ENCODE measurements around the gene SPEF2.

Gene SPEF2, protein sequence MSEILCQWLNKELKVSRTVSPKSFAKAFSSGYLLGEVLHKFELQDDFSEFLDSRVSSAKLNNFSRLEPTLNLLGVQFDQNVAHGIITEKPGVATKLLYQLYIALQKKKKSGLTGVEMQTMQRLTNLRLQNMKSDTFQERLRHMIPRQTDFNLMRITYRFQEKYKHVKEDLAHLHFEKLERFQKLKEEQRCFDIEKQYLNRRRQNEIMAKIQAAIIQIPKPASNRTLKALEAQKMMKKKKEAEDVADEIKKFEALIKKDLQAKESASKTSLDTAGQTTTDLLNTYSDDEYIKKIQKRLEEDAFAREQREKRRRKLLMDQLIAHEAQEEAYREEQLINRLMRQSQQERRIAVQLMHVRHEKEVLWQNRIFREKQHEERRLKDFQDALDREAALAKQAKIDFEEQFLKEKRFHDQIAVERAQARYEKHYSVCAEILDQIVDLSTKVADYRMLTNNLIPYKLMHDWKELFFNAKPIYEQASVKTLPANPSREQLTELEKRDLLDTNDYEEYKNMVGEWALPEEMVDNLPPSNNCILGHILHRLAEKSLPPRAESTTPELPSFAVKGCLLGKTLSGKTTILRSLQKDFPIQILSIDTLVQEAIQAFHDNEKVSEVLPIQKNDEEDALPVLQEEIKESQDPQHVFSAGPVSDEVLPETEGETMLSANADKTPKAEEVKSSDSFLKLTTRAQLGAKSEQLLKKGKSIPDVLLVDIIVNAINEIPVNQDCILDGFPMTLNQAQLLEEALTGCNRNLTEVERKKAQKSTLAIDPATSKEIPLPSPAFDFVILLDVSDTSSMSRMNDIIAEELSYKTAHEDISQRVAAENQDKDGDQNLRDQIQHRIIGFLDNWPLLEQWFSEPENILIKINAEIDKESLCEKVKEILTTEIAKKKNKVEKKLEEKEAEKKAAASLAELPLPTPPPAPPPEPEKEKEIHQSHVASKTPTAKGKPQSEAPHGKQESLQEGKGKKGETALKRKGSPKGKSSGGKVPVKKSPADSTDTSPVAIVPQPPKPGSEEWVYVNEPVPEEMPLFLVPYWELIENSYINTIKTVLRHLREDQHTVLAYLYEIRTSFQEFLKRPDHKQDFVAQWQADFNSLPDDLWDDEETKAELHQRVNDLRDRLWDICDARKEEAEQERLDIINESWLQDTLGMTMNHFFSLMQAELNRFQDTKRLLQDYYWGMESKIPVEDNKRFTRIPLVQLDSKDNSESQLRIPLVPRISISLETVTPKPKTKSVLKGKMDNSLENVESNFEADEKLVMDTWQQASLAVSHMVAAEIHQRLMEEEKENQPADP (N-terminal part only)

DNA sequence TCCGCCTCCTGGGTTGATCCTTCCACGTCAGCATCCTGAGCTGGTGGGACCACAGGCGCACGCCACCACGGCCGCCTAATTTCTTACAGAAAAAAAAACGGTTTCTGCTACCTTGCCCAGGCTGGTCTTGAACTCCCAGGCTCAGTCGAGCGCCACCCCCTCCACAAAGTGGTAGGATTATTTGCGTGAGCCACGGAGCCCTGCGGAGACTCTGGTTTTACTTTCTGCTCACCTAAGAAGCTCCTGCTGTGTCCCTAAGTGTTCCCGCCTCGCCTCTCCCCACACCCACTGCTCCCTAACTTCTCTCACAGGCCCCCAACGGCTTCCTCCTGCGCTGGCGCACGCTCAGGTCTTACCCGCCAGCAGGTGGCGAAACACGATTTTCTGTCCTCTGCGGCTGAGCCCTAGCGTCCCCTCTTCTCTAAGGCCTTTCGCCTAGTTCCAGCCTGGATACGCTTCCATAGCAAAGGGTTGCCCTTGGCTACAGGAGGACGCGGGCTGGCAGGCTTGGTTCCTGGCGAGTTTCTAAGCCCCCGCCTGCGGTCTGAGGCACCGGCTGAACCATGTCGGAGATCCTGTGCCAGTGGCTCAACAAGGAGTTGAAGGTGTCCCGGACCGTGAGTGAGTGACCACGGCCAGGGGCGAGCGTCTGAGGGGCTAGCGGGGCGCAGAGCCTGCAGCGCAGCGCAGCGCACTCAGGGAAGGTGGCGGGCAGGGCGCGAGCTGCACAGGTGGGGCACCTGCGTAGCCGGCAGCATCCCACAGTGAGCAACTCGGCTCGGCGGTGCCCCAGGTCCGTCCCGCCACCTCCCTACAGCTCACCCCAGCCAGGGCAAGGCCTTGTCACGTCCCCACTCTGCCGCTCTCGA, at the start of gene SPEF2:
Gene SPEF2, plus strand, starts transcription at position 429 of the 869 bp plus-strand sequence. Its CDS starts 135 bp downstream, at position 564.
- peak; percentile 56 to 60 for DNase-seq (ENCODE audit: low read depth in 1 of 2, low spot score in 1 of 2)

DNA sequence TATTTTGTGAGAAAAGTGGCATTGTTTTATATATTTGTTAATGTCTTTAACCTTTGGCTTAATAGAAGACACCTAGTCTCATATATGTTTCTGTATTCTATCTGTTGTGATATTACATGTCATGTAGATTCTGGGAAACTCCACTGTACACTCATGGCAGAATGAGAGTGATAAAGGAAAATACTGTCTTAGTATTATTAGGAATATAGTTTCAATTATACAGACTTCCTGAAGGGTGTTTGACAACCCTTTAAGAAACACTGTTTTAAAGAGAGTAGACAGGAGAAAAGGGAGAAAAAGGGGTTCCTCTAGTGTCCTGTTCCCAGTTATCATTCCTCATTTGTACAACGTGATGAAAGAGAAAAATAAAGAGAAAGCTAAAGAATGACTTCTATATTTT, 42.1 kb upstream of the SPEF2 start:
- no peak for DNase-seq (ENCODE audit: low read depth in 1 of 2, low spot score in 1 of 2)

DNA sequence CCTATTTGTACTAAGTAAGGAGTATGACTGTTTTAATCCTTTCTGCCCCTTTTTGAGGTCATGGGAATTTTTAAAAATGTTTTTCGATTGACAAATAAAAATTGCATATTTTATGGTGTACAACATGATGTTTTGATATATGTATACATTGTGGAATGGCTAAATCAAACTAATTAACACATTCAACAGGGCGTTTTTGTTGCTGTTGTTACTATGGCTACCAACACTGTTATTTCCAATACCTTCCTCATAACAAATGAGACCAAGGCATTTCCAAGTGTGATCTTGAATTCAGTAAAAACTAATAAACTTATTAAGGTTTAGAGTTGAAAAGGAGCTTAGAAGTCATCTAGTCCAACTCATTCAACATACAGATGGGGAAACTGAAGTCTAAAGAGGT, 30.2 kb upstream of the SPEF2 start:
- no peak for DNase-seq (ENCODE audit: low read depth in 1 of 2, low spot score in 1 of 2)

- DNase-seq (ENCODE audit: low read depth in 1 of 2, low spot score in 1 of 2), result no peak
Observed at GRCh38 chr5:35593338-35593737, 24.3 kb upstream of the SPEF2 start.

GRCh38 chr5:35598707-35599370, 18.8 kb upstream of the SPEF2 start:
- no peak for DNase-seq (ENCODE audit: low read depth in 1 of 2, low spot score in 1 of 2)

GRCh38 chr5:35600591-35600990, 17.1 kb upstream of the SPEF2 start:
- no peak for DNase-seq (ENCODE audit: low read depth in 1 of 2, low spot score in 1 of 2)

- no peak for DNase-seq (ENCODE audit: low read depth in 1 of 2, low spot score in 1 of 2)
Observed at GRCh38 chr5:35608881-35609779, 8.5 kb upstream of the SPEF2 start.

DNA sequence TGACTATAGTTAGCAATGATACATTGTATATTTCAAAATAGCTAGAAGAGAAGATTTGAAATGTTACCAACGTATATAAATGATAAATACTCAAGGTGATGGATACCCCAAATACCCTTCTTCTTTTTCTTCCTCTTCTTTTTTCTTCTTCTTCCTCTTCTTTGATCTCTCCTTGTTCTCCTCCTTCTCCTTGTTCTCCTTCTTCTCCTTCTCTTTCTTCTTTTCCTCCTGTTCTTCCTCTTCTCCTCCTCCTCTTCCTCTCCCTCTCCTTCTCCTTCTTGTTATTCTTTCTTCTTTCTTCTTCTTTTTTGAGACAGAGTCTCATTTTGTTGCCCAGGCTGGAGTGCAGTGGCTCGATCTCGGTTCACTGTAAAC, 616 bp upstream of the SPEF2 start:
- DNase-seq (ENCODE audit: low read depth in 1 of 2, low spot score in 1 of 2), result no peak

DNA sequence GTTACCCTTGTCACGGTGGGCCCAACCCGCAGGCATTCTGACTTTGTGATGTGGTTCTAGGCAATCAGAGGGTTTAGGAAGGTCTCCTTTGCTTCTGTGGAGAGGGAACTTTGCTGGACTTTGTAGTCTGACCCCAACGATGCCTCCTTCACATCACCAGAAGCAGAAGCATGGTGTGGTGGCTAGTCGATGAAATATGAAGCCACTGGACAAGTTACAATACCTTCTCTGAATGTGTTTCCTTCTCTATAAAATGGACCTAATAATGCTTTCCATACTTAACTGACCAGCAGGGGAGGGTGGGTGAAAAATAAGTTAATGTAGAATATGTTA, 607 bp downstream of the SPEF2 start:
- no peak for DNase-seq (ENCODE audit: low read depth in 1 of 2, low spot score in 1 of 2)

DNA sequence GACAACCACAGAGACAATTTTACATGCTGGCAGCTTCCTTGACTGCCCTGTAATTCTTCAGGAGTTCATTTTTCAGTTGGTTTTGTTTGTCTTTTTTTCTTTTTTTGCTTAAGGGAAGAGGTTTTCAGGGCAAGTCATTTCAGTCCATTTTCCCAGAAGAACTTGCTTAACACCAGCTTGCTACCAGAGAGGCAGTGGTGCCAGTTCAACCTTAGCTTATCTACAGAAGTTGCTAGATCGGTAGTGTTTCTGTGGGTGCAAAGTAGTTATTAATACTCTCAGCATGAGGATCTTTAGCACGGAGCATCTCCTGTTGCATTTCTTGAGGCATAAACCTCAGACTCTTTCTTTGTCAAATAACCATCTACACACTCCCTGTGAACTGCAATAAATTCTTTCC, 1.1 kb downstream of the SPEF2 start:
- DNase-seq (ENCODE audit: low read depth in 1 of 2, low spot score in 1 of 2), result no peak

DNA sequence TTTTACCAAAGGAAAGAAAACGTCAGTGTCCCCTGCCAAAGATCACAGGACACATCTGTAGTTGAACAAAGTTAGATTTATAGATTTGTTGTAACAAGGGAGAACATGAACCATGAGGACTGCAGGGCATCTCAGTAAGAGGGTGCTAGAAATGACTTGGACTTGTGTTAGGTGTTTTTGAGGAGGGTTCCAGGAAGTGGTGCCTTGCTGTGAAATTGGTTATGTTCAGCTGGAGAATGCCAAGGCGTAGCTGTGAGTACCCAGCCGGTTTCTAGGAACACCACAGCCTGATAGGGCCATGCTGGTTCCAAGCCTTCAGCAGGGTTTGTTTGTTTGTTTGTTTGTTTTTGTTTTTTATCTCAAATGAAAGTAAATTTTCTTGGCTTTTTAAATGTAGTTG, 5.3 kb downstream of the SPEF2 start:
- DNase-seq (ENCODE audit: low read depth in 1 of 2, low spot score in 1 of 2), result no peak

DNA sequence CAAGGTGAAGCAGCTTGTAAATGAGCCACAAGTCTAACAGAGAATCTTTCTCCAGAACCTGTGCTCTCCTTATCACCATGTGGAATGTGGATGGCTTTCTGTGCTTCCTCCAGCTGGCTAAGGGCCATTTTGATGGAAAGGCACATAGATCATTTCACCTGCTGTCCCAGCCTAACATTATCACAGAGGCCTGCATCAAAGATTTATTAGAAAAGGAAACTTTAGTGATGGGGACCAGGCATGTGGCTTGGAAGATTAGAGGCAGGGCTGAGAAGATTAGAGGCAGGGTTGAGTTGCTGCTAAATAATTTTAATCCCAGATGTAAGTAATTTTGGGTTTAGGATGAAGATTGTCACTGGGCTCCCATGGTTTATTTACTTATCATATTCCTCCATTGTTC, 6.3 kb downstream of the SPEF2 start:
- DNase-seq (ENCODE audit: low read depth in 1 of 2, low spot score in 1 of 2), result no peak

- DNase-seq (ENCODE audit: low read depth in 1 of 2, low spot score in 1 of 2), result no peak
Observed at GRCh38 chr5:35626108-35626507, 8.4 kb downstream of the SPEF2 start.

- DNase-seq (ENCODE audit: low read depth in 1 of 2, low spot score in 1 of 2), result no peak
Observed at GRCh38 chr5:35626553-35626952, 8.9 kb downstream of the SPEF2 start.

DNA sequence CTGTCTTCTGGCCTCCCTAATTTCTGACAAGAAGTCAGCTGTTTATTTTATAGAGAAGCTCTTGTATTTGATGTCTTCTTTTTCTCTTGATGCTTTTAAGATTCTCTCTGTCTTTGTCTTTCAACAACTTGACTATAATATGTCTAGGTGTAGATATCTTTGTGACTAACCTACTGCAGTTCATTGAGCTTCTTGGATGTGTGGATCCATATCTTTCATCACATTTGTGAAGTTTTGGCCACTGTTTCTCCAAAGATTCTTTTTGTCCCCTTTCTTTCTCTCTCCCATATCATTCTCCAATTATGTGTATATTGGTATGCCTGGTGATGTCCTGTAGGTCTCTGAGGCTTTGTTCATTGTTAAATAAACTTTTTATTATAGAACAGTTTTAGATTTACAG, 16.7 kb downstream of the SPEF2 start:
- DNase-seq (ENCODE audit: low read depth in 1 of 2, low spot score in 1 of 2), result no peak

GRCh38 chr5:35640623-35641022, 23.0 kb downstream of the SPEF2 start:
- DNase-seq (ENCODE audit: low read depth in 1 of 2, low spot score in 1 of 2), result no peak

GRCh38 chr5:35644543-35644942, 26.9 kb downstream of the SPEF2 start:
- DNase-seq (ENCODE audit: low read depth in 1 of 2, low spot score in 1 of 2), result no peak

GRCh38 chr5:35647128-35647527, 29.5 kb downstream of the SPEF2 start:
- no peak for DNase-seq (ENCODE audit: low read depth in 1 of 2, low spot score in 1 of 2)

DNA sequence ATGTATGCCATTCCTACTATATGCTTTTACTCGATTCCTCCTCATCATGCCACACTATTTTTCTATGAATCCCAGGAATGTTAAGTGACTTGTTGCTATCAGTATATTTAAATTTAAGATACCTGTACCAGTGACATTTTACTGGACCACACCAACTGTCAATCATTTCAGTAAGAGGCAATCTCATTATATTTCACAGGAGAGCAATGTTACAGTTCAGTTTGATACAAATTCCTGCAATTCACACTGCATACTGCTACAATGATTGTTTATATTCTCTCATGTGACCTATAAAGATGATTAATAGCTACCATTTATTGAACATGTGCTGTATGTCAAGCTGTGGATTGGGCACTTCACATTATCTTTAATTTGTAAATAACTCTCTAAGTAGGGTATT, 30.0 kb downstream of the SPEF2 start:
- no peak for DNase-seq (ENCODE audit: low read depth in 1 of 2, low spot score in 1 of 2)

All from activated T-helper 1 cell treated with anti-CD3 and anti-CD28 coated beads, Interleukin-2, amount 50 U/mL, for 16 hours (primary cell).